DMS53 treated with DMSO at 0.1 percent for 48 hours (cell line): ENCODE results near the gene GLRX5.
"Not testable (repeated sequence)": the region's sequence is repeated elsewhere in the genome, so short reads cannot be mapped to it uniquely, and the experiment has no call there.

Source experiments
- DNase-seq: peaks from one replicate; lab custom pipeline; 2025; ENCODE audit not compliant: unreplicated experiment; lab: John Stamatoyannopoulos, UW

The GLRX5 gene

DNA sequence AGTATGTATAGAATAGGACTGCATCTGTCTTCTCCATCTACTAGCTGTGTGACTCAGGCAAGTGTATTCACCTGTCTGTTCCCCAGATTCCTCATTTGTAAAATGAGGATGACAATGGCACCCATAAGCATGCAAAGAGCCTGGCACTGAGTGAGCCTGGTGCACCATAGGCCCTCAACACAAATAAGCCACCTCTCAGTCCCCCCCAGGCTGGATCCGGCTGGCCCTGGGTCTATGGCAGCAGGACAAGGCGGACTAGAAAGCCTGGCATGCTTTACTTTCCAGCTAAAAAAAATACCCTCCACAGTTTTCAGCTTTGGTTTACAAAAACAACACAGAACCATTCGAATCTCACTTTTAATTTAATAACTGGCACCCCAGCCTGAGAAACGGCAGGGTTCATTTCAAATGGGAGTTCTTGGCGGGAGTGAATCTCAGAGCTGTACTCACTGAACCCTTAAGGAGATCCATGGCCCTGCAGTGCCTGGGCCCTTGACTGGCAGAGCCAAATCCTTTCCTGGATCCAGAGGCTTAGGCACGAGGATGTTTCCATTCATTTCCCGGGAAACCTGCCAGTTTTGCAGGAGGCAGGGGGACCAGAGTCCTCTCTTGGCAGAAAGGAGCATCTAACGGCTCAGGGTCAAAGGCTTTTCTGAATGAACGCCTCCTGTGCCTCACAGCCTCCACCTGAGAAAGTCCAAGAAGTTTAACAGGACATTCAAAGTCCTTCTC is 36.1 kb upstream of the GLRX5 start:
- DNase-seq = no peak

DNA sequence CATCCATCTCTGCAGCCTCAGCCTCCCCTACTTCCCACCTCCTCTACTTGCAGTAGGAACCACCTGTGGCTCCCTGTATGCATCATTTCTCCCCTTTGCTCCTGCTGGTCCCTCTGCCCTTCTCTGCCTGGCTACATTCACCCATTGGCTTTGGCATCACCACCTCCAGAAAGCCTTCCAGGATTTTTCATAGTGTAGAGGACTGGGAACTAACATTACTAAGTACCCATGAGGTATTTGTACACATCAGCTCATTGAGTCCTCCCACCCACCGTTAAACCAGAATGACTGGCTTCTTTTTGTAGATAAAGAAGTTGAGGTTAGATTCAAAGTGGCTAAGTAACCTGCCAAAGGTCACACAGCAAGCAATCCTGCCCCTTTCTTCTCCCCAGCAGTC is 35.5 kb upstream of the GLRX5 start:
- DNase-seq = no peak

- no peak for DNase-seq
Observed at GRCh38 chr14:95500201-95500681, 34.6 kb upstream of the GLRX5 start.

GRCh38 chr14:95500772-95501401 is 34.0 kb upstream of the GLRX5 start:
- DNase-seq = no peak

GRCh38 chr14:95502381-95502950 is 32.4 kb upstream of the GLRX5 start:
- DNase-seq = no peak

- no peak for DNase-seq
Observed at GRCh38 chr14:95503365-95504134, 31.3 kb upstream of the GLRX5 start.

GRCh38 chr14:95504135-95505029 is 30.5 kb upstream of the GLRX5 start:
- DNase-seq = no peak

GRCh38 chr14:95505030-95505589 is 29.7 kb upstream of the GLRX5 start:
- DNase-seq = no peak

GRCh38 chr14:95507174-95507573 is 27.7 kb upstream of the GLRX5 start:
- no peak for DNase-seq

- no peak for DNase-seq
Observed at GRCh38 chr14:95507701-95508103, 27.1 kb upstream of the GLRX5 start.

DNA sequence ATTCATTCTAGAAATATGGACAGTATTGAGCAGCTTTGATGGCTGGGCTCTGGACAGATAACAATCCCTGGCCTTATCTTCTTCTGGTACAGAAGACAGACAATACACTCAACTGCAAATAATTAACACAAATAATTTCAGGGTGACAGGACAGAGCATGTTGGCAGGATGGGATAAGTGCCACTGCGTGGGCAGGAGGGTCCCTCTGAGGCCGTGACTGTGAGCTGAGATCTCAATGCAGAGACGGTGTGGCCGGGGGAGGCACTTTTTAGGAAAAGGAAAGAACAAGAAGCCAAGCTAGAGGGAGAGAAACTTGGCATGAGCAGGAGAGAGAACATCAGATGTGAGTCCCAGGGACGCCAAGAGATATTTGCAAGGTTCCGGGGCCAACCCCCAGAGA is 26.5 kb upstream of the GLRX5 start:
- DNase-seq = no peak

DNA sequence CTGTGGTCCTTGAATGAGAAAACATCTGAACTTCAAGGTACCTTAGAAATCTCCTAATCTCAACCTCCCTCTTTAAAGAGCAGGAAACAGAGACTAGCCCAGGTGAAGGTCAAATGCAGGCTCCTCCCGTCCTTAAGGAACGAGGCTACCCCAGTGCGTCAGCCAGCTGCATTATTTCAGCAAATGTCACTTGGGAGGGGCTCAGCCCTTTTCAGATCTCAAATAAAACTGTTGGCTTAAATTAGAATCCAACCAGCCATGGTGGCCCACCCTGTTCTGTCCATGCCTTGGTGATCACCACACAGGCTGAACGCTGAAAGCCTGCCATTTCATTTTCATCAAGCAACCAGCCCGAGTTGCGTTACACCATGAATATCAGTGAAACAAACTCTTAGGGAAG is 25.4 kb upstream of the GLRX5 start:
- DNase-seq = no peak

DNA sequence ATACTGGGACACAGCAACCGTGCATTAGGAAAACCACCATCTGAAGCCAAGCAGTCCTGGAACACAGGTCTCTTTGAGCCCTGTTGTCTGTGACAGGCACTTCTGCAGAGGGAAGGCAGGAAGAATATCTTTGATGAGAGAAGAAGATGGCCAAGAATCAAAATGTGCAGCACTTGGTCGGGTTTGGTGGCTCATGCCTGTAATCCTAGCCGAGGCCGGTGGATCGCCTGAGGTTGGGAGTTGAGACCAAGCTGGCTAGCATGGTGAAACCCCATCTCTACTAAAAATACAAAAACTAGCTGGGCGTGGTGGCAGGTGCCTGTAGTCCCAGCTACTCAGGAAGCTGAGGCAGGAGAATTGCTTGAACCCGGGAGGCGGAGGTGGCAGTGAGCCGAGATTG is 24.5 kb upstream of the GLRX5 start:
- not testable (repeated sequence) for DNase-seq

GRCh38 chr14:95510804-95511203 is 24.0 kb upstream of the GLRX5 start:
- no peak for DNase-seq

DNA sequence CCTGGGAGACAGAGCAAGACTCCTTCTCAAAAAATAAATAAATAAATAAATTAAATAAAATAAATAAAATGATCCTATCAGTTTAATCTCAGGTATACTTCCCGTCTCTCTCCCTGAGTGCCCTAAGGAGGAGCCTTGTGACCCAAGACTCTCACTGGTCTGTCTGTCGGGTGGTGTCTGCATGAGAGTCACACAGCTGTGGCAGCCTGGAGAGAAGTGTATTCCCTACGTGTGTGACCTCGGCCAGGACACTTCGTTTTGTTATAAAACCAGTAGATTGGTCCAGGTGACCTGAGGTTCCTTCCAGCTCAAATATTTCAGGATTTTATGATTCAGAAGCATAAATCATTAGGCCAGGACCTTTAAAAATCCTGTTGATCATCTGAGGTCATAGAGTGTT is 23.2 kb upstream of the GLRX5 start:
- no peak for DNase-seq

GRCh38 chr14:95513291-95513690 is 21.6 kb upstream of the GLRX5 start:
- no peak for DNase-seq

- peak; percentile 7 for DNase-seq
Observed at GRCh38 chr14:95514131-95515079, 20.4 kb upstream of the GLRX5 start.

DNA sequence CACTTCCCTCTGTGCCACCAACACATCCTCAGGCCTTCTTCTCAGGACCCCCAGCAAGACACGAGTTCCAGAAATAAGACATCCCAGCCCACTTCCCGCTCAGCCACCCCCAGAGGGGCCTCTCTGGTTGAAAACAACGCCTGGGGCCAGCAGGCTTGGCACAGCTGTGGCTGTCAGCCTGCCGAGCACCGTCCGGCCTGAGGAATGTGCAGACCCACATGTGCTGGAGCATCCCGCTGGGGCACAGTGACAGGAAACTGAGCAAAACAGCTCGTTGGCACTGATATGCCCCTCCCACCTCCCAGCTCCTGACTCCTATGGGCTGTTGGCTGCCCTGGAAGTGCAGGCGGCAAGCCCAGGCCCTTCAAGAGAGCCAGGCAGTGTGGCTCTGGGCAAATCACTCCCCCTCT is 19.8 kb upstream of the GLRX5 start:
- DNase-seq = no peak
